ENCODE data around the gene C1RL.
"Not testable (repeated sequence)": the region's sequence is repeated elsewhere in the genome, so short reads cannot be mapped to it uniquely, and the experiment has no call there.

C1RL gene

GRCh38 chr12:7114008-7114407, 5.0 kb upstream of the C1RL start:
- DNase-seq (ENCODE audit: low spot score) = no peak

DNA sequence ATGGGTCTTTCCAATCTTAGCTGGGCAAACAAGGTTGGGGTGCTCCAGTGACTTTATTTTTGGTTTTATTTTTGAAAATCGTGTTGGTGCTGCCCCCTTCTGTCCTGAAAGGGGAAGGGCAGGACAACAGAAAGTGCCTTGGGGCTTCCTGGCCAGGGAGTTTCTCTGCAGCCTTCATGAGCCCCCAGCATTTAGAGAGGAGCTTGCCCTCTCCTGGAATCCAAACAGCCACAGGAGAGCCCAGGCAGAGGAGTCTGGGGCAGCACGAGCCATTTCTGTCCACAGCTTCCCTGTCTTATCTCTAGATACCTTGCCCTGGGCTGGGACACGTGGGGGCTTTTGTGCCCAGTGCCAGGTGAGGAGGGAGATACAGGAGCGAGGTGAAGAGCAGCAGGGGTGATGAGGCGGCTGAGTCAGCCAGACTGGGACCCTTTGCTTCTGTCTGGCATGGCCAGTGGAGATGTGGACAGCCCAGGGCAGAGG, 4.4 kb upstream of the C1RL start:
- peak; percentile 63 for DNase-seq (ENCODE audit: low spot score)

GRCh38 chr12:7112041-7112440, 3.0 kb upstream of the C1RL start:
- DNase-seq (ENCODE audit: low spot score) = no peak

GRCh38 chr12:7110661-7111060, 1.6 kb upstream of the C1RL start:
- no peak for DNase-seq (ENCODE audit: low spot score)

DNA sequence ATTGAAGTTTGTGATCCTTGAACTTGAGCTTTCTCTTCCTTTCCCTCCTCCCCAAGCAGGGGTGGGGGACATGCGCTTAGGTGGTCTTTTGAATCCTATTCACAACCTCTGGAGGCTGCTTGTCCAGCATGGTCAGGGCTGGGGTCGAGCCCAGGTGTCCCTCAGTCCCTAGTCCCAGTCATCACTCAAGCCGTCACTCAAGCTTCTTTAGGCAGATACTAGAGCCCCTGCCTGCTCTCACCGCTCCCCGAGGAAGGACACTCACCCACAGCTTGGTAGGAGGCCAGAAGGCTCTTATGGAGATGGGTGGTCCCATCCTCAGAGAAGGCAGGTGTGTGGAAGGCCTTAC, 532 bp upstream of the C1RL start:
- no peak for DNase-seq (ENCODE audit: low spot score)

- peak; percentile 15 for DNase-seq (ENCODE audit: low spot score)
Observed at GRCh38 chr12:7108003-7108795, 815 bp downstream of the C1RL start.

- DNase-seq (ENCODE audit: low spot score) = no peak
Observed at GRCh38 chr12:7107636-7108002, 1.4 kb downstream of the C1RL start.

GRCh38 chr12:7107181-7107580, 1.8 kb downstream of the C1RL start:
- DNase-seq (ENCODE audit: low spot score) = not testable (repeated sequence)

GRCh38 chr12:7106082-7106481, 2.9 kb downstream of the C1RL start:
- no peak for DNase-seq (ENCODE audit: low spot score)

DNA sequence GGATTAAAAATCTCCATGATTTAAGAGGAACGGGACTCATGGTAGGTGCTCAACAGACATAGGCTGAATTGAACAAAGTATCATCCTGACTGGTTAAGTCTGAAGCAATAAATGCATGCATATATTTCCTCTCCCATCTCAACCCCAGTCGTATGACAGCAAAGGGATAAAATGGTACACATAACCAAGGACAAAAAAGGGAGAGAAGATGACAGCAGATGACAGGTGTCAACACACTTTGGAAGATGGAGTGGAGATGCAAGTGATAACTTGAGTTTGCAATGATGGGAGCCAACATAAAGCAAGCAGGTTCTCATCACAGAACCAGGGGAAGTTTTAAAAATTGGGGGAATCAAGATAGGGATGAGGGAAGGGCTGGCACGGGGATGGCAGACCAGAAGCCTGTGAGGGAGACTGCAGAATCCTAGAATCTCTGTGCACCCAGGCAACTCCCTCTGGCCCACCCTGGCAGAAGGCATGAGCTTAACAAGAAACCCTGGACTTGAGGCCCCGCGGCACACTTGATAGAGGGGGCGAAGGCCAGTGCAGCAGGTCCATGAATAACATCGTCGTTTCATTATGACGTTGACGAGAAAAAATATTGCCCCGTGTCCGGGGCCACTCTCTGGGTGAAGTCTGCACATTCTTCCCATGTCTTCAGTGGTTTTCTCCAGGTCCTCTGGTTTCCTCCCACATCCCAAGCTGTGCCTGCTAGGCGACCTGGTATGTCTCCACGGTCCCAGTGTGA, 5.0 kb downstream of the C1RL start:
- no peak for DNase-seq (ENCODE audit: low spot score)

DNA sequence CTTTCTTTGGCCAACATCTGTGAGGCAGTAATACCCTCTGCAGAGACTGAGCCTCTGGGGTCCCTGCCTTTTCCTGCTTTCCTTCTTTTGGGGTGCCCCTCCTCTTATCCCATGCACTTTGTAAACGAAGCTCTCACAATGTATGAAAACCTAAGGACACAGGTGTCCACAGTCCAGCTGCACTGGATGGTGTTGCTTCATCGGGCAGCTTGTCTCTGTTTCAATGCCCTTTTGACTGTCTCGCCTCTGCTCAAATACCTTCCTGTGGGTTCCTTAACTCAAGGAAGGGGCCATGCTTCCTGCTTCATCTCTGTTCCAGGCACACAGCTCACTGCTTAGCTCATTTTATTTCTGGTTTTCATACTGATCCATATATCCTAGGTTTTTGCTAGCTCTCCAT, 6.4 kb downstream of the C1RL start:
- DNase-seq (ENCODE audit: low spot score) = no peak

DNA sequence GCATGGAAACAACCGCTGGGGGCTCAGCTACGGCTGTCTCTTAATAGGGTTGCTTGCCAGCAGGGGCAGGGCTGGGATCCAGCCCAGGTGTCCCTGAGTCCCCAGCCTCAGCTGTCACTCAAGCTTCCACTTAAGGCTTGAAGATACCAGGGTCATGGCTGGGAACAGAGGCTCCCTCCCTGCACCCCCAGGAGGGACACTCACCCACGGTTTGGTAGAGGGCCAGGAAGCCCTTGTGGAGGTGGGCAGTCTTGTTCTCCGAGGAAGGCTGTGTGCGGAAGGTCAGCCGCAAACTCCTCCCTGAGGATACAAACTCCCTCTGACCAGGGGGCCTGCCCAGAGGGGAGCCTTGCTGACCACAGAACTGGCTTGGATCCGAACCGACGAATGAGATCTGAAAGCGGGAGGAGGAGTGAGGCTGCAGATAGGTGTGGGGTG, 7.3 kb downstream of the C1RL start:
- DNase-seq (ENCODE audit: low spot score) = no peak

GRCh38 chr12:7101047-7101693, 7.8 kb downstream of the C1RL start:
- DNase-seq (ENCODE audit: low spot score) = no peak

GRCh38 chr12:7100239-7100638, 8.8 kb downstream of the C1RL start:
- DNase-seq (ENCODE audit: low spot score) = no peak

GRCh38 chr12:7099290-7099996, 9.6 kb downstream of the C1RL start:
- DNase-seq (ENCODE audit: low spot score) = no peak

DNA sequence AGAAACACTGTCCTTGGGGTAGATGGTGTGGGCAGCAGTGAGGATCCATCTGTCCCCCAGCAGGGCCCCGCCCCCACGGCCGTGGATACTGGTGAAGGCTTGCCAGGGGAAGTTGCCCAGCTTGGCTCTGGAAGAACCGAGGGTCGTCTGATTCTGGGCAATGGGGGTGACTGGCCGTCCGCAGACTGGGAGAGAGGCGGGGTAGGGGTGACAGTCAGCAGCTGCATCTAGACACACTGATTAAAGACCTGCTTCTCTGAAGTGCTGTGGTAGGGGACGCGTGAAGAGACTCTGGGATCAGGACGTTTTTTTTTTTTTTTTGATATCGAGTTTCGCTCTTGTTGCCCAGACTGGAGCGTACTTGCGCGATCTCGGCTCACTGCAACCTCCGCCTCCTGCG, 12.0 kb downstream of the C1RL start:
- DNase-seq (ENCODE audit: low spot score) = no peak

GRCh38 chr12:7096006-7096932, 12.7 kb downstream of the C1RL start:
- DNase-seq (ENCODE audit: low spot score) = no peak

GRCh38 chr12:7093892-7094291, 15.1 kb downstream of the C1RL start:
- DNase-seq (ENCODE audit: low spot score) = no peak

DNA sequence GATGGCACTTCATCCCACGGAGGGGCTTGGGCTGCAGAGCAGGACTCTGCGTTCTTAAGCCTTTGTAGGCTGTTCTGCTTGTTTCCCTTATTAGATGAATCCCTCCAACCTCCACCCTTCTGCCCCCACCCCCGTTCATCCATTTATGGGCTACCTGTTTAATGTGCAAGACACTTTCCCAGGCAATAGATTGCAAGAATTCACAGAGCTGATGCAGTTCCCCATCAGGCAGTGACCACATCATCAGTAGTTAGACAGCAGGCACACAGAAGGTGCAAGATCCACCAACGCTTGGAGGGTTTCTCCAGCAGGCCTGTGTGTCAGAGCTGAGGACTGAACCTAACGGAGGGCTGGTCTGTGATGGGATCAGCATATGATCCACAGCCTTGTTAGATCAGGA, 15.5 kb downstream of the C1RL start:
- no peak for DNase-seq (ENCODE audit: low spot score)

DNA sequence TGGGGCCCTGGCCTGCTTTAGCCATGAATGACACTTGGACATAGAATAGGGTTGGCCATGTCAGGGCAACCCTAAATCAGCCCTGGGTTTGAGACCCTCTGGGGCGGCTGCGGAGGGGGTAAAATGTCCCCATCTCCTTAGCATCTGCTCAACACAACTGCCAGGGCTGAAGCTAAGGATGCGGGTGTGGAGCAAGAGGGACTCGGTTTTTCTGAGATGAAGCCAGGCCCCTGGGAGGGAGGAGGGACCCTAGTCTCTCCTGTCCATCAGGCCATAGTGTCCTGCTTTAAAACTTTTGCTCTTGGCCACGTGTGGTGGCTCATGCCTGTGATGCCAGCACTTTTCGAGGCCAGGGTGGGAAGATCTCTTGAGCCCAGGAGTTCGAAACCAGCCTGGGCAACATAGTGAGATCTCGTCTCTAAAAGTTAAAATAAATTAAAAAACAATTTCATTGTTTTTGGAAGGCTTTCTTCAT, 16.0 kb downstream of the C1RL start:
- no peak for DNase-seq (ENCODE audit: low spot score)
